ENCODE data around the gene CTNNA3.

DNA sequence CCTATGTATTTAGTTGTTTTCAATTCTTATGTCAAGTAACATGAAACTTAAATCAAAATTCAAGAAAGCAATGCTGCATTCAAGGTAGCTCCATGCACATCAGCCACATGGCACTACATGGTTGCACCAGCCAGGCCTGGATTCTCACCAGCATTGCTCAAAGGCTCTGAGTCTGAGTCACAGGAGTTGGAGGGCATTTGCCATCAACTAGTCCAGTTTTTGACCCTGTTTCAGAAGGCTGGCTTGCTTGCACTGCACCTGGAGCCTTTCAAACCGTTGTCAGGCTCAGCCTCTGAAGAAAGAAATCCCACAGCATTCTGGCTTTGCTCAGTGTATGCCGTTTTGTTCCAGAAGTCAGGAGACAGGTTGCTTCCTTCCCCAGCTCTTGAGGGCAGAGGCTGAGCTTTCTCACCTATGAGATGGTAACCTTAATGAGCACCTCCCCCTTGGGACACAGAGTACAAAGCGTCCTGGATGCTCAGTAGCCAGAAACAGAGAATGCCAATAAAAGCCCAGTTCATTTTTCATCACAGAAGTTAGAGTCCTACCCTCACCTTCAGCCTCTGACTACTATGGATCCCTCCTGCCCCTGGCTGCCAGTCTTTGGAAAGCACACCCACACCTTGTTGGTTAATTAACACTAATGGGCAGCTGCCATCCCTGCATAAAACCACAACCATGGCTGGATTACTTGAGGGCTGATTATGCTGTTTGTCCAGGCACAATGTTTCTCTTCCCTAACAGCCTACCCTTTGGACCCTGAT lies 1058.5 kb downstream of the CTNNA3 start:
- TF ChIP-seq ZNF623 (tag by site-specific recombination; IDR thresholded peaks at IDR 0.05): no peak
- no peak for TF ChIP-seq ZBTB7A (tag by site-specific recombination; IDR thresholded peaks at IDR 0.05; ENCODE audit: low read depth)
- TF ChIP-seq, protein P1, sequence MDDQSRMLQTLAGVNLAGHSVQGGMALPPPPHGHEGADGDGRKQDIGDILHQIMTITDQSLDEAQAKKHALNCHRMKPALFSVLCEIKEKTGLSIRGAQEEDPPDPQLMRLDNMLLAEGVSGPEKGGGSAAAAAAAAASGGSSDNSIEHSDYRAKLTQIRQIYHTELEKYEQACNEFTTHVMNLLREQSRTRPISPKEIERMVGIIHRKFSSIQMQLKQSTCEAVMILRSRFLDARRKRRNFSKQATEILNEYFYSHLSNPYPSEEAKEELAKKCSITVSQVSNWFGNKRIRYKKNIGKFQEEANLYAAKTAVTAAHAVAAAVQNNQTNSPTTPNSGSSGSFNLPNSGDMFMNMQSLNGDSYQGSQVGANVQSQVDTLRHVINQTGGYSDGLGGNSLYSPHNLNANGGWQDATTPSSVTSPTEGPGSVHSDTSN (CRISPR knock-in tag; IDR thresholded peaks at IDR 0.05): no peak
- TF ChIP-seq, protein P2, sequence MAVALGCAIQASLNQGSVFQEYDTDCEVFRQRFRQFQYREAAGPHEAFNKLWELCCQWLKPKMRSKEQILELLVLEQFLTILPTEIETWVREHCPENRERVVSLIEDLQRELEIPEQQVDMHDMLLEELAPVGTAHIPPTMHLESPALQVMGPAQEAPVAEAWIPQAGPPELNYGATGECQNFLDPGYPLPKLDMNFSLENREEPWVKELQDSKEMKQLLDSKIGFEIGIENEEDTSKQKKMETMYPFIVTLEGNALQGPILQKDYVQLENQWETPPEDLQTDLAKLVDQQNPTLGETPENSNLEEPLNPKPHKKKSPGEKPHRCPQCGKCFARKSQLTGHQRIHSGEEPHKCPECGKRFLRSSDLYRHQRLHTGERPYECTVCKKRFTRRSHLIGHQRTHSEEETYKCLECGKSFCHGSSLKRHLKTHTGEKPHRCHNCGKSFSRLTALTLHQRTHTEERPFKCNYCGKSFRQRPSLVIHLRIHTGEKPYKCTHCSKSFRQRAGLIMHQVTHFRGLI (tag by site-specific recombination; IDR thresholded peaks at IDR 0.05): no peak
- no peak for TF ChIP-seq ZNF777 (tag by site-specific recombination; IDR thresholded peaks at IDR 0.05; ENCODE audit: borderline replicate concordance)
- TF ChIP-seq, protein P3, sequence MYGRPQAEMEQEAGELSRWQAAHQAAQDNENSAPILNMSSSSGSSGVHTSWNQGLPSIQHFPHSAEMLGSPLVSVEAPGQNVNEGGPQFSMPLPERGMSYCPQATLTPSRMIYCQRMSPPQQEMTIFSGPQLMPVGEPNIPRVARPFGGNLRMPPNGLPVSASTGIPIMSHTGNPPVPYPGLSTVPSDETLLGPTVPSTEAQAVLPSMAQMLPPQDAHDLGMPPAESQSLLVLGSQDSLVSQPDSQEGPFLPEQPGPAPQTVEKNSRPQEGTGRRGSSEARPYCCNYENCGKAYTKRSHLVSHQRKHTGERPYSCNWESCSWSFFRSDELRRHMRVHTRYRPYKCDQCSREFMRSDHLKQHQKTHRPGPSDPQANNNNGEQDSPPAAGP (tag by site-specific recombination; IDR thresholded peaks at IDR 0.05): no peak
